ENCODE measurements around the gene EPSTI1.

The EPSTI1 gene

DNA sequence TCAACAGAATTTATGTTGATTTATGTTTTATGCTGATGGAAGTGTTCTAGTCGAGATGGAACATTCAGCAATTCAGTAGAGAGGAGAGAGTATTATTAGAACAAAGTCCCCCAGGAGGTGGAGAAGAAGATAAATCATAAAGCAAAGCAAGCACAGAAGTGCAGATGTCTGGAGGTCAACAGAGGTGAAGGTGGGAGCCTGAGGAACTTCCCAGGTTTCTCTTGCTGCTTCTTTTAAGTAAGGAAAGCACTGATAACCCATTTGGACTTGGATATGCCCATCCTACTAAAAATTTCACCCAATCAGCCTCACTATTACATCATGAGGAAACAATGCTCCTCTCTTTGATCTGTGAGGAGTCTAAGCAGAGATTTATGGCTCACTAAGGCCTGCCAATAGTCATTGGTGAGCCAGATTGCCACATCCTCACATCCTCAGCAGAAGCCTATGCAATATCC is 98.8 kb downstream of the EPSTI1 start:
- peak; percentile 48 for DNase-seq (ENCODE audit: low read depth)
- H3K4me3 ChIP-seq (ENCODE audit: control insufficient read depth, low read depth, low read length): no peak overlapping the region
- TF ChIP-seq, protein P1, sequence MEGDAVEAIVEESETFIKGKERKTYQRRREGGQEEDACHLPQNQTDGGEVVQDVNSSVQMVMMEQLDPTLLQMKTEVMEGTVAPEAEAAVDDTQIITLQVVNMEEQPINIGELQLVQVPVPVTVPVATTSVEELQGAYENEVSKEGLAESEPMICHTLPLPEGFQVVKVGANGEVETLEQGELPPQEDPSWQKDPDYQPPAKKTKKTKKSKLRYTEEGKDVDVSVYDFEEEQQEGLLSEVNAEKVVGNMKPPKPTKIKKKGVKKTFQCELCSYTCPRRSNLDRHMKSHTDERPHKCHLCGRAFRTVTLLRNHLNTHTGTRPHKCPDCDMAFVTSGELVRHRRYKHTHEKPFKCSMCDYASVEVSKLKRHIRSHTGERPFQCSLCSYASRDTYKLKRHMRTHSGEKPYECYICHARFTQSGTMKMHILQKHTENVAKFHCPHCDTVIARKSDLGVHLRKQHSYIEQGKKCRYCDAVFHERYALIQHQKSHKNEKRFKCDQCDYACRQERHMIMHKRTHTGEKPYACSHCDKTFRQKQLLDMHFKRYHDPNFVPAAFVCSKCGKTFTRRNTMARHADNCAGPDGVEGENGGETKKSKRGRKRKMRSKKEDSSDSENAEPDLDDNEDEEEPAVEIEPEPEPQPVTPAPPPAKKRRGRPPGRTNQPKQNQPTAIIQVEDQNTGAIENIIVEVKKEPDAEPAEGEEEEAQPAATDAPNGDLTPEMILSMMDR (IDR thresholded peaks at IDR 0.05; ENCODE audit: control insufficient read depth, insufficient read depth, low read depth, low read length, missing control alignments): no peak

DNA sequence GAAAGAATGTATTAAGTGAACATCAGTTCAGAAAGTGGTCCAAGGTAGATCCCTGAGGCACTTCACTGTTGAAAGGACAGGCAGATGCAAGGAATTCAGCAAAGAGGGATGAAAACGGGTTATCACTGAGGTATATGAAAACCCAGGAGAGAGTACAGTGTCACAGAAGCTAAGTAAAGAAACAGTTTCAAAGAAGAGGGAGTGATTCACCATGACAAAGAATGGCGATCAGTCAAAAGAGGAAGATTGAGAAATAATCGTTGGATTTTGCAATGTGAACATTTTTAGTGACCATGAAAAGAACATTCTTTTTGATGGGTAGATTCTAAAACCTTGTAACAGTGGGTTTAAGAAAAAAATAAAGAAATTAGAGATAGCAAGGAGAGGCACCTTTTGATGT is 99.3 kb downstream of the EPSTI1 start:
- peak; percentile 10 for DNase-seq (ENCODE audit: low read depth)
- H3K4me3 ChIP-seq (ENCODE audit: control insufficient read depth, low read depth, low read length): no peak overlapping the region
- TF ChIP-seq, protein P1 (IDR thresholded peaks at IDR 0.05; ENCODE audit: control insufficient read depth, insufficient read depth, low read depth, low read length, missing control alignments): no peak

DNA sequence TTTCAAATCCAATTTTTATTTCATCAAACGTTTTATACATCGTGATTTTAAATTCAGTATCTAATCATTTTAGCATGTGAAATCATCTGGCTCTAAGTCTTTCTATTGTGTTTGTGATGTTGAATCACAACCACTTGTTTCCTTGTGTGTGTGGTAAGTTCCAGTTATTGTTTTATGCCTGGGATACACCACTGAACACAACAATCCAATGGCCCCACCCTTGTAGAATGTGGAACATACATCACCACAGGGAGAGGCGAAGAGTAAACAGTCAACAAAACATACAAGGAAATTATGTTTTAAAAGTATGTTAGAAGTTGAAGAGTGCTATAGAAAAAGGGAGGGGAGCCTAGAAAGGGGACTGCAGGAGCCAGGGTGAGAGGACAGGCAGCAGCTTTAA is 100.5 kb downstream of the EPSTI1 start:
- TF ChIP-seq, protein P1 (IDR thresholded peaks at IDR 0.05; ENCODE audit: control insufficient read depth, insufficient read depth, low read depth, low read length, missing control alignments): no peak
- no peak for DNase-seq (ENCODE audit: low read depth)
- no peak overlapping the region for H3K4me3 ChIP-seq (ENCODE audit: control insufficient read depth, low read depth, low read length)

- DNase-seq (ENCODE audit: low read depth): no peak
- TF ChIP-seq, protein P1 (IDR thresholded peaks at IDR 0.05; ENCODE audit: control insufficient read depth, insufficient read depth, low read depth, low read length, missing control alignments): no peak
- H3K4me3 ChIP-seq (ENCODE audit: control insufficient read depth, low read depth, low read length): no peak overlapping the region
Observed at GRCh38 chr13:42885325-42885724, 106.7 kb downstream of the EPSTI1 start.

DNA sequence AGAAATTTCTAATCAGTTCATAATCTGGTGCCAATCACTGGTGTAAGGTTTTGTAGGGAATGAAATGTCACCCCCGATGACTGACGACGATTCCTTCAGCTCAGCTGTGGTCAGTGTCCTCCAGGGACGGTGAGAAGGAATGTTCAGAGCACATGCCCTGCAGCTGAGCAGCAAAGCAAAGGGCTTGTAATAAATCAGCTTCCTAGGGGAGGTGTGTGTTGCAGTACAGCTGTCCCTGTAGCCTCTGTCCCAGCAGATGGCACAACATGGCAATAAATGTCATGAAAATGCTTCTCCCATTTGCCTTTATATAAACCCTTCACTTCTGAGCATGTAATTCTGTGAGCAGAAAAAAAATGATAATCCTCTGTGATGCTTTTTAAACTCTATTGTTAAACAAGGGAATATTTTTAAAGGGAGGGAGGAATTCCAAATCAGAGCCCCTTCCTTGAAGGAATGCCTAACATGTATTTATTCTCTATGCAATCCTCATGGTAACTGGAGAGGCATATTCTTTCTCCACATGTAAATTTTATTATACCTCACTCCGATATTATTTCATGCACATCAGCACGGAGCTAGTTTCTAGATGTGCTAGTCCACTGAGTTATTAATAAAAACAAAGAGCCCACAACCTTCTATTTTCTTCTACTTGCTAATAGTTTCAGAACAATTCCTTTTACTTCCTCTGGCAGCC is 108.1 kb downstream of the EPSTI1 start:
- TF ChIP-seq, protein P1 (IDR thresholded peaks at IDR 0.05; ENCODE audit: control insufficient read depth, insufficient read depth, low read depth, low read length, missing control alignments): no peak
- DNase-seq (ENCODE audit: low read depth): no peak
- H3K4me3 ChIP-seq (ENCODE audit: control insufficient read depth, low read depth, low read length): no peak overlapping the region

- no peak overlapping the region for H3K4me3 ChIP-seq (ENCODE audit: control insufficient read depth, low read depth, low read length)
- no peak for DNase-seq (ENCODE audit: low read depth)
- TF ChIP-seq, protein P1 (IDR thresholded peaks at IDR 0.05; ENCODE audit: control insufficient read depth, insufficient read depth, low read depth, low read length, missing control alignments): no peak
Observed at GRCh38 chr13:42883142-42883541, 108.9 kb downstream of the EPSTI1 start.

Data from AG09309 (cell line).